Hematopoietic multipotent progenitor cell treated with erythropoietin and hydrocortisone succinate and interleukin-3 and kit ligand, for 15 days (in vitro differentiated cells): ENCODE results near the gene EGFL6.
A peak's percentile ranks its signal among the peaks of the same experiment; 100 is the strongest.
"Not testable (repeated sequence)": the region's sequence is repeated elsewhere in the genome, so short reads cannot be mapped to it uniquely, and the experiment has no call there.

Experiments used
- DNase-seq: peaks from one replicate; pipeline ENCODE4 v3.0.0-alpha.2; 2015; ENCODE audit warnings: low spot score

The EGFL6 gene

GRCh38 chrX:13590914-13591313 is 21.5 kb downstream of the EGFL6 start:
- no peak for DNase-seq

DNA sequence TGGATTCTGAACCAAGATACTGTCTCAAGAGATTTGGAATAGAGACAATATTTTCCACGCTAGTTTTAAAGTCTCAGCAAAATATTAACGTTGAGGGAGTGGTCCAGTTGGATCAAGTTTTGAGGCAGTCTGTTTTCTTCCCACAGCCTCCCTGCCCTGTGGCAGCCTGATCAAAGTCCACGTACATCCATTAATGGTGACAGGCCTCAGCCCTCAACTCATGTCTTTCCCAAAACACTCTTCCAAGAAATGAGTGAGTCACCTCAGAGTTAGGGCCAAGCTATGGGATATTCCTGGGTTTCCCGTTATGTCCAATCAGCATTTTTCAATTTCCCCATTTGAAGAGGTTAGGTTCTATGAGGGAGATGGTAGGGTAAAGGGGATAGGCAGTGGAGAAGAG is 28.5 kb downstream of the EGFL6 start:
- DNase-seq, result no peak

- peak; percentile 6 for DNase-seq
Observed at GRCh38 chrX:13598877-13599276, 29.5 kb downstream of the EGFL6 start.

DNA sequence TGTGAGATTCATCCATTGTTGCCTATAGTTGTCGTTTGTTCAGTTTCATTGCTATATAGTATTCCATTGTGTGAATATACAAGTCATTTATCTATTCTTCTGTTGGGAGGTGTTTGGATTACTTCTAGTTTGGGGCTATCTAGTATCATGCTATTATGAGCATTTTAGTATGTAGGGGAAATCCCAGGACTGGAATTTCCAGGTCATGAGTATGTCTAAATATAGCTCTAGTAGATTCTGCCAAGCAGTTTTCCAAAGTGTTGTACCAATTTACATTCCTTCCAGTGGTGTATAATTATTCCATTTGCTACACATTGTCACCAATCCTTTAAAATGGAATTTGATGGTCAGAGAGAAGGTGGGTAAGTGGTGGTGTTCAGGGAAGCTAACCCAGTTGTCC is 30.1 kb downstream of the EGFL6 start:
- no peak for DNase-seq

GRCh38 chrX:13605611-13606010 is 36.2 kb downstream of the EGFL6 start:
- no peak for DNase-seq

DNA sequence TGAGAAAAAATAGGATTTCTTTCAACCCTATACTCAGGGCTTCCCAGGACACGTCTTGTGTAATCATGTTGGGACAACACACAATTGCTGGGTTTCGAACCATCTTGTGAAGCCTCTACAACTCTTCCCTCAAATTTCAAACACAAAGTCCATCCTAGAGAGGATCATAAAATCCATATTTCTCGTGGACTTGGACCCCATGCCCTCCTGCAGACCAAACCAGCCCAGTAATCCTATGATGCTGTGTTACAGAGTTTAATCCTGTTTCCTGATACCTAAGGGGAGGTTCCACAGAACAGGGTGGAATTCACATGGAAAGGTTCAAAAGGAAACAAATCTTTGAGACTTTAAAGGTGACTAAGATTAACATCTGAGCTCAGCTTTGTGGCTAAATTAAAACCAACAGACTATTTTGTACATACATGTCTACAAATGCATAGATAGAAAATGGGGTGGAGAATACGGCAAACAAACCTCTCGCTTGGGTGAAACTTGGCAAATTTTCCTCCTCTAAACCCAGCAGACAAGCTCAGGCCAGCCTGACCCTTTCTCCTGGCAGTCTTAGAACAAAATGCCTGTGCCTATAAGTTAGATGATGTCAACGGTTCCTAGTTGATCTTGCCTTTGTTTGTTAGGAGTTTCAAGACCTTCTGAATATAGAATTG is 38.1 kb downstream of the EGFL6 start:
- no peak for DNase-seq

GRCh38 chrX:13607996-13608365 is 38.6 kb downstream of the EGFL6 start:
- DNase-seq, result no peak

DNA sequence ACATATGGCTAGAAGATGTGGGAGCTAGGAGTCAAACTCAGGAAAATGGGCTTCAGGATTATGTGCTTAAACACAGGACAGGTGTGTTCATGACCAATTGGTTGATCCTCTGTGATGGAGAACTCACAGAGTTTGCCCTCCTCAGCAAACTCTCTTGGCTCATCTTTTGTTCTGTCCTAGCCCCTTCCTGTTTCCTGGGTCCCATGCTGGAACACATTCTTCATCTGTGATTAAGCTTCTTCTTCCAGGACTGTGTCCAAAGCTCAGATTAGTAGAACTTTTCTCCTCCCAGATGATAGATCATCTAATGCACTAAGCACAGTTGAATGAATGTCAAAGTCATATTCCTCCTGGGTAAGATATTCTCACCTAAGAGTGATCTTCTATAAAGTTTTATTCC is 44.8 kb downstream of the EGFL6 start:
- DNase-seq, result no peak

- no peak for DNase-seq
Observed at GRCh38 chrX:13620207-13620606, 50.8 kb downstream of the EGFL6 start.

DNA sequence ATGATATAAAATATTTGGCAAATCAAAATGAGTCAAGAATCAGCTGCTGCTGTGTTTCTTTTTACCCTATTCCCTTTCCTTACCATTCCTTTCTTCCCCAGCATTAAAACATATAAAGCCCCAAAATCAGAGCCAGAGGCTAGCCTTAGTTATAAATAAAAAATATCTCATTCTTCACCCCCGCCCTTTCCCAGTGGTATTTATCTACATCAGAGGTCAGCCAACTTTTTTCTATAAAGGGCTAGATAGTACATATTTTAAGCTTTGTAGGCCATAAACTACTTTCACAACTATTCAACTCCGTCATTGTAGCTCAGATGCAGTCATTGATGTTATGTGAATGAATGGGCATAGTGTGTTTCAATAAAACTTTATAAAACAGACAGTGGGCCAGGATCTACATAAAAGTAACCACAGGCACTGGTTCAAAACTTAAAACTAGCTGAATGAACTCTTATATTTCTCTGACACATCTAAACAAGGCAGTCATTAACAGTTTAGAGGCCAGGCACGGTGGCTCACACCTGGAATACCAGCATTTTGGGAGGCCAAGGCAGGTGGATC is 53.1 kb downstream of the EGFL6 start:
- no peak for DNase-seq

GRCh38 chrX:13627306-13627705 is 57.9 kb downstream of the EGFL6 start:
- no peak for DNase-seq

DNA sequence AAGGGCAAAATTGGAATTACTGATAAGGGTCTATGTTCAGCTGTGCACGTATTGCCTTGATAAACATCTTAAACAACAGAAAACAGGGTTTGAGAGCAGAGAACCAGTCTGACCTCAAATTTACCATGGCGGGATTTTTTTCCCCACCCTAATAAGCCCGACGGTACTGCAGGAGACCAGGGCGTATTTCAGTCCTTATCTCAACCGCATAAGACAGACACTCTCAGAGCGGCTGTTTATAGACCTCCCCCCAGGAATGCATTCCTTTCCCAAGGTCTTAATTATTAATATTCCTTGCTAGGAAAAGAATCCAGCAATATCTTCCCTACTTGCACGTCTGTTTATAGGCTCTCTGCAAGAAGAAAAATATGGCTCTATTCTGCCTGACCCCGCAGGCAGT is 67.8 kb downstream of the EGFL6 start:
- not testable (repeated sequence) for DNase-seq

- DNase-seq, result no peak
Observed at GRCh38 chrX:13638021-13638420, 68.6 kb downstream of the EGFL6 start.

GRCh38 chrX:13638826-13639225 is 69.4 kb downstream of the EGFL6 start:
- DNase-seq, result no peak

DNA sequence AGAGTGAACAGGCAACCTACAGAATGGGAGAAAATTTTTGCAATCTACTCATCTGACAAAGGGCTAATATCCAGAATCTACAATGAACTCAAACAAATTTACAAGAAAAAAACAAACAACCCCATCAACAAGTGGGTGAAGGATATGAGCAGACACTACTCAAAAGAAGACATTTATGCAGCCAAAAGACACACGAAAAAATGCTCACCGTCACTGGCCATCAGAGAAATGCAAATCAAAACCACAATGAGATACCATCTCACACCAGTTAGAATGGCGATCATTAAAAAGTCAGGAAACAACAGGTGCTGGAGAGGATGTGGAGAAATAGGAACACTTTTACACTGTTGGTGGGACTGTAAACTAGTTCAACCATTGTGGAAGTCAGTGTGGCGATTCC is 72.3 kb downstream of the EGFL6 start:
- not testable (repeated sequence) for DNase-seq

DNA sequence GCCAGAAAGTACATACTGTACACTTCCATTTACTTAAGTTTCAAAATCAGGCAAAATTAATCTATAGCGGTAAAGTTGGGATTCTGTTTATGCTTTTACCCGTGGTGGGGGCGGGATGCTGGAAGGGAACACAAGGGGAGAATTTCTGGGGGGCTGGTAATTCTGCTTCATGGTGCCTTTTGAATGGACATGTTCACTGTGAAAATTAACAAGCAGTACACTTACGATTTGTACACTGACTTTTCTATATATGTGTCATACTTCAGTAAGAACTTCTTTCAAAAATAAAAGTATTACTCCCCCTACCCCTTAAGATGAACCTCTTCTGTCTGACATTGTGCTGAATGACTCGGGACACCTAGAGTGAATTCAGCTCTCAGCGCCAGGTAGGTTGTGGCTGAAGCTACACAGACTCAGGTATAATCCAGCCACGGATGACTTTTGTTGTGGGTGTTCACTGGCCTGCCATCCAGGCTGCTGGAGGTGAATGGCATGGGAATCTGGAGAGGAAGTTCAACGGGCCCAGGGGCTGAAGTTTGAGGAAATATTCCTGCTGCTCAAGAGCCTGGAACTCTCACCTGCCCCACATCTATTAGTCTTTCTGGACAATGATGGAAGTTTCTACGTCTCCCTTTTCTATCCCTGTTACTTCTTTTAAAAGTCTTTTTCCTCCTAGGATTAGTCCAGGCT is 76.2 kb downstream of the EGFL6 start:
- DNase-seq, result peak; percentile 6

DNA sequence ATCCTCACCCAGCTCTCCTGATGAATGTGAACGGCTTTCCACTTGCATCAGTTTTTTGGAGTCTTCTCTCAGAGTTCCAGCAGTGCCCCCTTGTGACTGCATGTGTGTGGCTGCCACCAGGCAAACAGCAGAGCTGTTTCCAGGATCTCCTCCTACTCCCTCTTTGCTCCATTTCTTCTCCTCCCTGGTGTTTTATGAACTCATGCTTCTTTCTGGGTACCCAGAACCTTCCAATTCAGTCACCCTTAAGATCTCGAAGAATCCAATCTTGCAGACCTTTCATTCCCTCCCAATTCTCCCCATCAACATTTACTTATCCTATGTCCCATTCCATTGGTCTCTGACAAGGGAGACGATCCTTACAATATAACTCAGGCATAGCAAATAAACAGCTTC is 76.8 kb downstream of the EGFL6 start:
- peak; percentile 77 for DNase-seq

DNA sequence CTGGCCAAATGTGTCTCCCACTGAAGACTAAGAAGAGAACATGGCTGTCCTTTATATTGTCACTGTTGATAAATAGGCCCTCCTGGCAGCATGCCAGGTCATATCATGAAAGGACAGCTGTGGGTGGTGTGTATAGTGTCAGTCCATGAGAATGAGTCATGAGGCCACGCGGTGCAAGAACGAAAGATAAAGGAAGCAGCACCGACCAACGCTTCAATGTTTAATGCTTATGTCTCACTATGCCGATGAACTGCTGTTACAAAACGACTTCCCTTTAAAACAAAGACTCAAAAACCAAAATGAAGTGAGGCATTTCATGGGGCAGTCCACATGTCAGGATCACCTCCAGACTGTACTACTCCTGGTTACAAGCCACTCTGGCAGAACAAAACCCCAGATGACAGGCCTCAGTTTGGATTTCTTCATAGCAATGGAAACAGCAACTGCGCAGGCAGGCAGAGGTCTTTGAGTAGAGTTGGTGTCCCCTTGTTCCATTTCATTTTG is 78.4 kb downstream of the EGFL6 start:
- peak; percentile 95 for DNase-seq

DNA sequence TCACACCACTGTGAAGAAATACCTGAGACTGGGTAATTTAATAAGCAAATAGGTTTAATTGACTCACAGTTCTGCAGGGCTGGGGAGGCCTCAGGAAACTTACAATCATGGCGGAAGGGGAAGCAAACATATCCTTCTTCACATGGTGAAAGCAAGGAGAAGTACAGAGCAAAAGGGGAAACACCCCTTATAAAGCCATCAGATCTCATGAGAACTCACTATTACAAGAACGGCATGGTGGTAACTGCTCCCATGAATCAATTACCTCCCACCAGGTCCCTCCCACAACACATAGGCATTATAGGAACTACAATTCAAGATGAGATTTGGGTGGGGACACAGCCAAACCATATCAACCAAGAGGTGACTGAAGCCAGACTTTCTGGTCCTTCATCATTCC is 78.9 kb downstream of the EGFL6 start:
- DNase-seq, result peak; percentile 33

DNA sequence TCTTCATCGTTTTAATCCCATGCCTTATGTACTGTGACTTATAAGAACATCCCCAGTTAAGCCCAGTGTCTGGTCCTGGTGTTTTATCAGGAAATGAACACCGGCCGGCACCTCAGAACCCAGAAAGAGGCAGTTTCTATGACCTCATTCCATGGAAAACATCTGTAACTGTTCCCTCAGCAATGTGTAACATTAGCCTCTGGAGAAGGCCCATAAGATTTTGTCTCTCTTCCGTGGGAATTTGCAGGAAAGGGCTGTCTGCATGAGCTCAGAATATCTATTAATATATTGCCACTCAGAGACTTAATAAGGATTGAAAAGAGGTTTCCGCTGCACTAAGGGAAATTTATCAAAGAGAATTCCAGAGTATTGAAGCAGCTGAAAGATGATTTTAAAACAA is 80.4 kb downstream of the EGFL6 start:
- DNase-seq, result no peak

DNA sequence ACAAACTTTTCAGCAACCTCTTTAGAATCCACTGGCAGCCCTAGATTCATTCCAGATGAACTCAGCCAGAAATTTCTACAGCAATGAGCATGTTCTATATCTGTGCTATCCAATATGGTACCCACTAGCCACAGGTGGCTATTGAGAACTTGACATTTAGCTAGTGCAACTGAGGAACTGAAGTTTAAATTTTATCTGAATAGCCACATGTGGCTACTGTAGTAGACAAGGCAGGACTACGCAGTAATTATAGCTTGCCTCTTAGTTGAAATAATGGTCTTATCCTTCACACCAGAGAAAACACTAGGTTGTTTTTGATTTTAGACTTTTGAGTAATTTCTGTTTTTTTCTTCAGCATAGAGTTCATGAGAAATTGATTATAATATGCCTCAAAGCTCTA is 80.9 kb downstream of the EGFL6 start:
- DNase-seq, result peak; percentile 7

- no peak for DNase-seq
Observed at GRCh38 chrX:13651150-13651549, 81.7 kb downstream of the EGFL6 start.

DNA sequence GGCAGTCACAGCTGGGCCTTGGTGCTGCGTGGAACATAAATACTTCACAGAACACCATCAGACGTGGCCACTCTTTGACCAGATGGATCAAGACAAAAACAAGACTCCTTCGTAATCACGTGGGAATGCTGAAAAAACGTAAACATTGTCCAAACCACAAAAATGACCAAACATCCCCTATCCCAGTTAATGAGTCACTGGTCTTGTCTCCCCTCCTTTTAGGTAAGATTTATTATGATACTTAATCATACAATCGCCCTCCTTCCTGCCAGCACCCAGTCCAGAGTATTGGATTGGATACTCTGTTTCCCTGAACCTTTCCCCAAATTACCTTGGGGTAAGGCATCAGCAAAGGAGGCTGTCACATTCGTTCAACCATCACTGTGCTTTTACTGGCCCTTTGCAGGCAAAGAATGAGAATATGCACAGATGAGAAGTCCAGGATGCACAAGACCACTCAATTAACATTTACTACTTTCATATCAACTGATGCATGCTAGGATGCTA is 82.9 kb downstream of the EGFL6 start:
- no peak for DNase-seq
